Measurements from ENCODE around the gene CHD6.
A peak's percentile ranks its signal among the peaks of the same experiment; 100 is the strongest.

Gene CHD6

GRCh38 chr20:41617902-41618806 is at the start of gene CHD6:
Gene CHD6, minus strand, starts transcription at chr20:41618377. Its CDS starts 67,040 bp downstream, at chr20:41551337.
- DNase-seq, result peak; percentile 97

GRCh38 chr20:41664584-41664983 is 46.4 kb upstream of the CHD6 start:
- DNase-seq, result no peak

- no peak for DNase-seq
Observed at GRCh38 chr20:41657655-41658054, 39.5 kb upstream of the CHD6 start.

GRCh38 chr20:41655962-41656618 is 37.9 kb upstream of the CHD6 start:
- no peak for DNase-seq

GRCh38 chr20:41654884-41655283 is 36.7 kb upstream of the CHD6 start:
- no peak for DNase-seq

- no peak for DNase-seq
Observed at GRCh38 chr20:41654292-41654691, 36.1 kb upstream of the CHD6 start.

GRCh38 chr20:41650231-41650948 is 32.2 kb upstream of the CHD6 start:
- DNase-seq, result peak; percentile 49

GRCh38 chr20:41649489-41649888 is 31.3 kb upstream of the CHD6 start:
- DNase-seq, result no peak

GRCh38 chr20:41645372-41645771 is 27.2 kb upstream of the CHD6 start:
- no peak for DNase-seq

- DNase-seq, result no peak
Observed at GRCh38 chr20:41643504-41643938, 25.3 kb upstream of the CHD6 start.

GRCh38 chr20:41639630-41640029 is 21.5 kb upstream of the CHD6 start:
- no peak for DNase-seq

GRCh38 chr20:41638456-41638855 is 20.3 kb upstream of the CHD6 start:
- DNase-seq, result no peak

GRCh38 chr20:41635158-41635557 is 17.0 kb upstream of the CHD6 start:
- DNase-seq, result no peak

- DNase-seq, result no peak
Observed at GRCh38 chr20:41632896-41633295, 14.7 kb upstream of the CHD6 start.

- no peak for DNase-seq
Observed at GRCh38 chr20:41631826-41632225, 13.6 kb upstream of the CHD6 start.

- no peak for DNase-seq
Observed at GRCh38 chr20:41630846-41631245, 12.7 kb upstream of the CHD6 start.

- DNase-seq, result no peak
Observed at GRCh38 chr20:41627611-41628244, 9.6 kb upstream of the CHD6 start.

GRCh38 chr20:41627001-41627495 is 8.9 kb upstream of the CHD6 start:
- no peak for DNase-seq

- DNase-seq, result no peak
Observed at GRCh38 chr20:41623625-41624375, 5.6 kb upstream of the CHD6 start.

GRCh38 chr20:41622584-41622983 is 4.4 kb upstream of the CHD6 start:
- no peak for DNase-seq

GRCh38 chr20:41621971-41622370 is 3.8 kb upstream of the CHD6 start:
- no peak for DNase-seq

- no peak for DNase-seq
Observed at GRCh38 chr20:41621421-41621820, 3.2 kb upstream of the CHD6 start.
